ENCODE data around the gene NUDT9.

- TF ChIP-seq CTCF (IDR thresholded peaks at IDR 0.05) (no peak), EZH2phosphoT487 (IDR thresholded peaks at IDR 0.05) (no peak)
Measured at GRCh38 chr4:87406462-87406861, 15.9 kb upstream of the NUDT9 start.
